ENCODE data around the gene MID1. TPM values are rescaled to one million over a fixed set of nuclear protein-coding genes. Genes with fewer than 3 reads are reported as not detected.

MID1 gene
- total RNA-seq, 1 donor from 2014 or later: 0.18 TPM

DNA sequence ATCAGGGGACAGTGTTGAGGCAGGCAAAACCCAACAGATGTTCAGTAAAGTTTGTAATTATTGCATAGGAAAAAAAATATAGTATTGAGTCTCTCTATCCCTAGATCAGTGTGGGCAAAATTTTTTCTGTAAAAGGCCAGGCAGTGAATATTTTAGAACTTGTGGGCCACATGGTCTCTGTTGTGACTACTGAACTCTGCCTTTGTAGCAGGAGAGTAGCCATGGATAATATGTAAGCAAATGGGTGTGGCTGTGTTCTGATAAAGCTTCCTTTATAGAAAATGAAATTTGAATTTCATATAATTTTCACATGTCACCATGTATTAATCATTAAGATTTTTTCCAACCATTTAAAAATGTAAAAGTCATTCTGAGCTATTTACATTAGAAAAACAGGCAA is 193.1 kb downstream of the MID1 start:
- no peaks in the 10 kb centered on the region for H3K36me3 Mint-ChIP-seq (ENCODE audit: low read depth)
- POLR2A ChIA-PET: no interaction called here
- TF ChIP-seq, protein P1, sequence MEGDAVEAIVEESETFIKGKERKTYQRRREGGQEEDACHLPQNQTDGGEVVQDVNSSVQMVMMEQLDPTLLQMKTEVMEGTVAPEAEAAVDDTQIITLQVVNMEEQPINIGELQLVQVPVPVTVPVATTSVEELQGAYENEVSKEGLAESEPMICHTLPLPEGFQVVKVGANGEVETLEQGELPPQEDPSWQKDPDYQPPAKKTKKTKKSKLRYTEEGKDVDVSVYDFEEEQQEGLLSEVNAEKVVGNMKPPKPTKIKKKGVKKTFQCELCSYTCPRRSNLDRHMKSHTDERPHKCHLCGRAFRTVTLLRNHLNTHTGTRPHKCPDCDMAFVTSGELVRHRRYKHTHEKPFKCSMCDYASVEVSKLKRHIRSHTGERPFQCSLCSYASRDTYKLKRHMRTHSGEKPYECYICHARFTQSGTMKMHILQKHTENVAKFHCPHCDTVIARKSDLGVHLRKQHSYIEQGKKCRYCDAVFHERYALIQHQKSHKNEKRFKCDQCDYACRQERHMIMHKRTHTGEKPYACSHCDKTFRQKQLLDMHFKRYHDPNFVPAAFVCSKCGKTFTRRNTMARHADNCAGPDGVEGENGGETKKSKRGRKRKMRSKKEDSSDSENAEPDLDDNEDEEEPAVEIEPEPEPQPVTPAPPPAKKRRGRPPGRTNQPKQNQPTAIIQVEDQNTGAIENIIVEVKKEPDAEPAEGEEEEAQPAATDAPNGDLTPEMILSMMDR (IDR thresholded peaks at IDR 0.05): no peak
- H3K27me3 Mint-ChIP-seq: no peaks in the 10 kb centered on the region
- H3K27ac Mint-ChIP-seq: no peak overlapping the region
- CTCF ChIA-PET: no interaction called here
- no peak for ATAC-seq (ENCODE audit: low read depth)
- no peak overlapping the region for H3K4me3 Mint-ChIP-seq
- DNase-seq: no peak
- H3K4me1 Mint-ChIP-seq: no peaks in the 10 kb centered on the region
- intact Hi-C loops (cut with micrococcal nuclease): no loop called here
- H3K9me3 Mint-ChIP-seq: no peaks in the 10 kb centered on the region

DNA sequence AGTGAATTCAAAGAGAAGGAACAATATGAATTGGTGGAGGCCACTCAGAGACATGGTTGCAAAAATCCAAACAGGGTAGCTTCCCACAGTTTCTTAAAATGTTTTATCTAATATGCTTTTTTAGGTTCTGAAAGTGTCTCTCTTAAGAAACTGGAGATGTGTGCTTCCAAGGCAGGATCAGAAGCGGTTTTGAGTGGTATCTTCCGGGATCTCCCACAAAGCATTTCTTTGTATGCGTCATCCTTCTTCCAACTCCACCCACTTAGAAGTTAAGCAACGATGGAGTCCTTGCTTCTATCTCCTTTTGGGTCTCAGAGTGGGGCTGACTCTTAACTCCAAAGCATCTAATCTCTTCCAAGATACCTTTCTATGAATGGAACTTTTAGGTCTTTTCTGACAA is 196.7 kb downstream of the MID1 start:
- Mint-ChIP-seq H3K36me3 (ENCODE audit: low read depth) (no peaks in the 10 kb centered on the region), H3K27me3 (no peaks in the 10 kb centered on the region), H3K9me3 (no peaks in the 10 kb centered on the region), H3K4me3 (no peak overlapping the region), H3K4me1 (no peaks in the 10 kb centered on the region), H3K27ac (no peak overlapping the region)
- intact Hi-C loops (cut with micrococcal nuclease): no loop called here
- CTCF ChIA-PET: no interaction called here
- POLR2A ChIA-PET: no interaction called here
- no peak for DNase-seq
- TF ChIP-seq, protein P1 (IDR thresholded peaks at IDR 0.05): no peak
- ATAC-seq (ENCODE audit: low read depth): no peak

DNA sequence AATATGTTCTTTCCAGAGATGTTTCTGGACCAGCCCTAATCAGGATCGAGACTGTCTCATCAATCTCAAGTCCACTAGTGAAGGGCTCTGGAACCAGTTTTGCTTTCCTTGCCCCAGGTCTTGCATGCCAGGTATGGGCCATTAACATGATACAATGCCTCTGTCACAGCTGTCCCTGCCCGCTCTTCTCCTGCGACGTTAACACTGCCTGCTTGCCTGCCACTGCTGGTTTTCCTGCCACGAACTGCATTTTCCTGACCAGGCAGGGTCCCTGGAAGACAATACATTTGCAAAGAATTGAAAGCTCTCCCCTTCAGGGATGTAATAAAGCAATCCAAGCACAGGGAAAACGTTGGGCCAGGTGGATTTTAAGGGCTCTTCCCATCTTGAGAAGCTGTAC is 200.3 kb downstream of the MID1 start:
- Mint-ChIP-seq H3K4me3 (no peak overlapping the region), H3K4me1 (no peaks in the 10 kb centered on the region), H3K9me3 (no peaks in the 10 kb centered on the region), H3K36me3 (ENCODE audit: low read depth) (no peaks in the 10 kb centered on the region), H3K27me3 (no peaks in the 10 kb centered on the region), H3K27ac (no peak overlapping the region)
- ATAC-seq (ENCODE audit: low read depth): no peak
- TF ChIP-seq, protein P1 (IDR thresholded peaks at IDR 0.05): no peak
- intact Hi-C loops (cut with micrococcal nuclease): no loop called here
- POLR2A ChIA-PET: no interaction called here
- DNase-seq: no peak
- CTCF ChIA-PET: no interaction called here

DNA sequence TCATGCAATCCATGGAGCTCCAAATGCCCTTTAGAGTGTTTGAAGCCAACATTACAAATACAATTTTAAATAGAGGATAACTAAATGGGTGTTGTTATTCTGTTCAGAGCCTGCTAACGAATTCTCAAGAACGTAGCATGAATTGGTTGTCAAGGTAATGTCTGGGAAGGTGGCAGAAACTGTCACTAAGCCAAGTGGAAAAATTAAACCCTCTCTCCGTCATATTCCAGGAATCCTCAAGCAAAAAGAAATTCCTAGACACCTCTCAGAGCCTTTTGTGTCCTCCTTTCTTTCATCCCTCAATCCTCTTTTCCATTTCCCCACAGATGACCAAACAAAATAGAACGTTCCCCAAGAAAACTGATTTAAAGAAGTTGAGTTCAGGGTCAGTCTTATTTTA is 204.0 kb downstream of the MID1 start:
- POLR2A ChIA-PET: no interaction called here
- ATAC-seq (ENCODE audit: low read depth) (no peak), DNase-seq (no peak)
- H3K4me3 Mint-ChIP-seq: no peak overlapping the region
- H3K27ac Mint-ChIP-seq: no peak overlapping the region
- intact Hi-C loops (cut with micrococcal nuclease): no loop called here
- CTCF ChIA-PET: no interaction called here
- H3K4me1 Mint-ChIP-seq: no peaks in the 10 kb centered on the region
- TF ChIP-seq, protein P1 (IDR thresholded peaks at IDR 0.05): no peak
- no peaks in the 10 kb centered on the region for H3K36me3 Mint-ChIP-seq (ENCODE audit: low read depth)
- H3K27me3 Mint-ChIP-seq: no peaks in the 10 kb centered on the region
- H3K9me3 Mint-ChIP-seq: no peaks in the 10 kb centered on the region

DNA sequence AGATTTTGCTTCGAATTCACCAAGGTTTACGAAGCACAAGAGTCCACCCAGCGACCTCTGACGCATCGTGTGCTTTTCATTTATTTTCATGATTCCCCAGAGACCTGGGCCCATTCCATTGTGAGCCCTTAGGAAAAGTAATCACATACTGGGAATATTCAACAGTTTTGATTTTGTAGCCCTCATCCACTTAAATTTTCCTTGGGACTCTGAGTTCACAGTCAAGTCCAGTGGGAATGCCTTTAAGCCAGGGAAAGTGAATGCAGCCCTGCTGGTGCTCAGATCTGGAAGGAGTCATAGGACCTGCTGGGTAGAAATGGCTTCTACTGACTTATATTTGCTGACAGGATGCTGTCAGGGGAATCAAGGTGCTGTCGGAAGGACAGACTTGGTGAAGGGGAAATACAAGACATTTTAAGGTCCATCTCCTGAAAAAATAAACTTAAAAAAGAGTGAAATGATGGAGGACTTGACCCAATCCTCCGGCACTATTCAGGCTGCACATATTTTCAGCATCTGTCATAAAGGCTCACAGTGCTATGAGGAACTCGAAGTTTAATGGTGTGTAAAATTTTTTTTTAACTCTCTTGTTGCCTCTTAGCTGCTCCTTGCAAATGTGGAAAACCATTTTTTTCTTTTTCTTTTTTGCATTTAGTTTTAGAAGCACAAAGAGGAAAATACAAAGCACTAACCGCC is 204.9 kb downstream of the MID1 start:
- no peak overlapping the region for H3K27ac Mint-ChIP-seq
- no peaks in the 10 kb centered on the region for H3K27me3 Mint-ChIP-seq
- TF ChIP-seq, protein P1 (IDR thresholded peaks at IDR 0.05): no peak
- no peak for DNase-seq
- POLR2A ChIA-PET: no interaction called here
- intact Hi-C loops (cut with micrococcal nuclease): no loop called here
- H3K9me3 Mint-ChIP-seq: no peaks in the 10 kb centered on the region
- H3K4me3 Mint-ChIP-seq: no peak overlapping the region
- CTCF ChIA-PET: no interaction called here
- ATAC-seq (ENCODE audit: low read depth): no peak
- no peaks in the 10 kb centered on the region for H3K4me1 Mint-ChIP-seq
- H3K36me3 Mint-ChIP-seq (ENCODE audit: low read depth): no peaks in the 10 kb centered on the region
